ENCODE measurements around the gene CAB39L. TPM values are rescaled to one million over a fixed set of nuclear protein-coding genes. Genes with fewer than 3 reads are reported as not detected.

CAB39L gene
- total and polyA plus RNA-seq, 10 donors: 1.6 to 7.5 (median 5.9) TPM

DNA sequence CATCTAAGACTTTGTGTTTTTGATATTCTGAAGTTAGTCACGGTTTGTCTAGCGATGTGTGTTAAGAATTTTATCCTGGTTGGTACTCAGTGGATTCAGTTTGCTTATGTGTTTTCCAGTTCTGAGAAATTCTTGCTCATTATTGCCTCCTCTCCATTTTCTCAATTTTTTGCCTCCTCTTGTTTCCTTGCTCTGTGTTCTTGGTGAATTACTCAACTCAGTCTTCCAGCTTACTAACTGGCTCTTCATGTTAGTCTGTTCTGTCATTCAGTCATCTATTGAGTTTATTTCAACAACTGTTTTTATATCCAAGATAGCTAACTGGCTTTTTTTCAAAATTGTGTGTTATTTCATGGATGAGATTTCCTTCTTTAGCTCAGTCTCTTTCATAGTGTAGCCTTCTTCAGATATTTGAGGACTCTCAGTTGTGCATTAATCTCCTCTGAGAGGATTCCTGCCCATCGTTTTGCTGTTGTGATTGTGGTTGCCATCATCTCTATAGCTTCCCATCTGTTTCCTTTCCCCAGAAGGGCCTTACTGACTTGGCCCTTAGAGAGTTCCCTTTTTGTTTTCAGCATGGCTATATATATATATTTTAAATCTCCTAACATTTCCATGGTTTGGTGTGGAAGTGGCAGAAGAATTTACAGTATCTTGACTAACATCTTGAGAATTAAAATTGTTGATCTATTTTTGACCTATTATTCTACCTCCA is 6.4 kb upstream of the CAB39L start:
- WGBS, 5 donors: 68 to 73% (median 70%) methylated on average over 3 of the region's 3 CpGs
- Histone ChIP-seq H3K27me3 (replicated peaks in 1 of 7) (no peaks in the 10 kb centered on the region), H3K36me3 (peaks cover 0 to 19% (median 0%) of the 10 kb centered on the region in 6 donors), H3K4me1 (peaks cover 18 to 66% (median 55%) of the 10 kb centered on the region in 6 donors), H3K4me3 (no peak overlapping the region), H3K27ac (peak overlapping the region in 1 of 8 donors; percentile 10), H3K9me3 (no peaks in the 10 kb centered on the region)
- TF ChIP-seq POLR2AphosphoS5 (IDR thresholded peaks at IDR 0.05): no peak
- TF ChIP-seq, protein P1, sequence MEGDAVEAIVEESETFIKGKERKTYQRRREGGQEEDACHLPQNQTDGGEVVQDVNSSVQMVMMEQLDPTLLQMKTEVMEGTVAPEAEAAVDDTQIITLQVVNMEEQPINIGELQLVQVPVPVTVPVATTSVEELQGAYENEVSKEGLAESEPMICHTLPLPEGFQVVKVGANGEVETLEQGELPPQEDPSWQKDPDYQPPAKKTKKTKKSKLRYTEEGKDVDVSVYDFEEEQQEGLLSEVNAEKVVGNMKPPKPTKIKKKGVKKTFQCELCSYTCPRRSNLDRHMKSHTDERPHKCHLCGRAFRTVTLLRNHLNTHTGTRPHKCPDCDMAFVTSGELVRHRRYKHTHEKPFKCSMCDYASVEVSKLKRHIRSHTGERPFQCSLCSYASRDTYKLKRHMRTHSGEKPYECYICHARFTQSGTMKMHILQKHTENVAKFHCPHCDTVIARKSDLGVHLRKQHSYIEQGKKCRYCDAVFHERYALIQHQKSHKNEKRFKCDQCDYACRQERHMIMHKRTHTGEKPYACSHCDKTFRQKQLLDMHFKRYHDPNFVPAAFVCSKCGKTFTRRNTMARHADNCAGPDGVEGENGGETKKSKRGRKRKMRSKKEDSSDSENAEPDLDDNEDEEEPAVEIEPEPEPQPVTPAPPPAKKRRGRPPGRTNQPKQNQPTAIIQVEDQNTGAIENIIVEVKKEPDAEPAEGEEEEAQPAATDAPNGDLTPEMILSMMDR (IDR thresholded peaks at IDR 0.05 in 8 of 11, conservative IDR thresholded peaks at IDR 0.05 in 3 of 11): no peak
- intact Hi-C loops (cut with DNase I; ENCODE audit: low total_unique reads): no loop called here
- no peak for DNase-seq

DNA sequence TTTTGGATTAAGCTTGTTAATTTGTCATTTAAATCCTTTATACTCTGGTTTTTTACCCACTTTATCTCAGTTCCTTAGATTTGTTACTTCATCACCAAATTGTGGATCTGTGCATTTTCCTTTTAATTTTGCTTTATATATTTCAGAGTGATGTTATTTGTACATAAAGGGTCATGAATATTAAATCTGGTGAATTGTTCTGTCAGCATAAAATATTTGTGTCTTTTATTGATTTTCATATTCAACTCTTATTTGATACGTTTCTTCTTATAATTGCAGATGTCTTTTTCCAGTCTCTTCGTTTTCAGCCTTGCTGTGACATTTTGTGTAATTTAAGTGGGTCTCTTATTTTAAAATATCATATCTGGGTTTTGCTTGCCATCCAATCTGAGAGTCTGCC is 4.9 kb upstream of the CAB39L start:
- peaks cover 17 to 59% (median 47%) of the 10 kb centered on the region in 6 donors for H3K4me1 ChIP-seq
- TF ChIP-seq, protein P1 (IDR thresholded peaks at IDR 0.05 in 8 of 11, conservative IDR thresholded peaks at IDR 0.05 in 3 of 11): no peak
- TF ChIP-seq POLR2A (IDR thresholded peaks at IDR 0.05): no peak
- TF ChIP-seq POLR2AphosphoS5 (IDR thresholded peaks at IDR 0.05): no peak
- H3K27ac ChIP-seq: peak overlapping the region in 6 of 8 donors; percentile 29 to 98 (median 97)
- 92 to 99% (median 95%) methylated on average over 2 of the region's 2 CpGs for WGBS, 5 donors
- H3K36me3 ChIP-seq: peaks cover 0 to 19% (median 0%) of the 10 kb centered on the region in 6 donors
- intact Hi-C loops (cut with DNase I; ENCODE audit: low total_unique reads): loop anchor here (5.0 kb wide), 1 partner anchor 146 kb away; no protein-coding TSS in a partner anchor
- no peaks in the 10 kb centered on the region for H3K27me3 ChIP-seq (replicated peaks in 1 of 7)
- no peak overlapping the region for H3K4me3 ChIP-seq
- DNase-seq: no peak
- H3K9me3 ChIP-seq: no peaks in the 10 kb centered on the region

DNA sequence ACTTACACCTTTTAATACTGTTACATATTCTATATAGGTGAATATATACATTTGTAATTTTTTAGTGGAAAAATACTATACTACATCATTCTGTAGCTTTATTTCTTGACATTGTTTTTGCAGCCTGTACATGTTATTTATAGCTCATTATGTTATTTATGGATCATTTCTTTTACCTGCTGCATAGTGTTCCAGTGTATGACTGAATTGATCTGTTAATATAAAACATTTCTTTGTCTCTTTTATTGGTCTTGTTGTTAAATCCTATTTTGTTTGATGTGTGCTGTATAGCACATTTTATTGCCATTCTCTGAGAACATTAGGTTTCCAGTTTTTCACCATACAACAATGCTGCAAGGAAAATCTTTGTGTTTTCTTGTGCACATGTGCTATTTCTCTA is 2.6 kb upstream of the CAB39L start:
- Histone ChIP-seq H3K9me3 (no peaks in the 10 kb centered on the region), H3K36me3 (peaks cover 0 to 4% (median 0%) of the 10 kb centered on the region in 6 donors), H3K4me1 (peaks cover 17 to 69% (median 56%) of the 10 kb centered on the region in 6 donors), H3K4me3 (peak overlapping the region in 2 of 8 donors; percentile 75 to 89), H3K27me3 (replicated peaks in 1 of 7) (no peaks in the 10 kb centered on the region), H3K27ac (peak overlapping the region in 7 of 8 donors; percentile 9 to 98 (median 97))
- intact Hi-C loops (cut with DNase I; ENCODE audit: low total_unique reads): loop anchor here (5.0 kb wide), 1 partner anchor 144 kb away; no protein-coding TSS in a partner anchor
- no peak for DNase-seq
- TF ChIP-seq POLR2AphosphoS5 (IDR thresholded peaks at IDR 0.05) (no peak), POLR2A (IDR thresholded peaks at IDR 0.05) (no peak)
- TF ChIP-seq, protein P1 (IDR thresholded peaks at IDR 0.05 in 8 of 11, conservative IDR thresholded peaks at IDR 0.05 in 3 of 11): no peak
